OCI-LY3 (cell line): ENCODE measurements around the gene PSMG2.
"Not testable (repeated sequence)": the region's sequence is repeated elsewhere in the genome, so short reads cannot be mapped to it uniquely, and the experiment has no call there.

ENCODE experiments used
- CTCF ChIP-seq: fragments of 200-600, 300-600 bp; sonication (generic); IDR thresholded peaks from 2 replicates; pipeline ENCODE4 v1.5.1; 2014; ENCODE audit warnings: antibody characterized with exemption, low read length, low read depth
- EZH2phosphoT487 ChIP-seq: fragments of 200-600 bp; shearing (Covaris generic); IDR thresholded peaks from 2 replicates; pipeline ENCODE4 v1.6.1; 2018; ENCODE audit warnings: antibody characterized with exemption, mixed run types, low read depth

GRCh38 chr18:12755606-12756005 is 52.8 kb downstream of the PSMG2 start:
- not testable (repeated sequence) for TF ChIP-seq CTCF, EZH2phosphoT487
